Neuronal stem cell (in vitro differentiated cells): Measurements from ENCODE around the gene COQ5.
A peak's percentile ranks its signal among the peaks of the same experiment; 100 is the strongest.

Experiments used
- DNase-seq: peaks from one replicate; pipeline ENCODE4 v3.0.0-alpha.2; 2013; ENCODE audit warnings: low spot score
- H2AFZ ChIP-seq: one replicate; pipeline ENCODE4 v1.6.1; 2013; ENCODE audit warnings: mild to moderate bottlenecking, low read length, inconsistent platforms
- H2AK5ac ChIP-seq: 2 replicates; pipeline ENCODE4 v1.6.1; 2013; ENCODE audit warnings: low read depth, mild to moderate bottlenecking, inconsistent platforms, low read length, moderate library complexity, mixed read lengths
- H2BK120ac ChIP-seq: 2 replicates; pipeline ENCODE4 v1.6.1; 2013; ENCODE audit warnings: low read depth, mild to moderate bottlenecking, inconsistent platforms, low read length, moderate library complexity, mixed read lengths
- H2BK12ac ChIP-seq: one replicate; pipeline ENCODE4 v1.6.1; 2013; ENCODE audit warnings: low read length, inconsistent platforms
- H2BK15ac ChIP-seq: 2 replicates; pipeline ENCODE4 v1.6.1; 2013; ENCODE audit warnings: mild to moderate bottlenecking, low read length, inconsistent platforms, mixed read lengths
- H2BK5ac ChIP-seq: one replicate; pipeline ENCODE4 v1.6.1; 2013; ENCODE audit warnings: inconsistent platforms, mild to moderate bottlenecking, low read length, moderate library complexity
- H3K14ac ChIP-seq: one replicate; pipeline ENCODE4 v1.6.1; 2013; ENCODE audit warnings: low read length, inconsistent platforms
- H3K18ac ChIP-seq: 2 replicates; pipeline ENCODE4 v1.6.1; 2013; ENCODE audit warnings: low read length, inconsistent platforms
- H3K23ac ChIP-seq: 2 replicates; pipeline ENCODE4 v1.6.1; 2013; ENCODE audit warnings: low read depth, mild to moderate bottlenecking, mixed read lengths, low read length, inconsistent platforms; ENCODE audit not compliant: poor library complexity
- H3K27ac ChIP-seq: replicated peaks from 3 replicates; pipeline ENCODE4 v1.5.1; 2013; ENCODE audit warnings: low read length, inconsistent platforms
- H3K27me3 ChIP-seq, 3 experiments: 2 replicates each; pipeline ENCODE4 v1.6.1; 2013; ENCODE audit warnings: low read length in 3 of 3, mild to moderate bottlenecking in 2 of 3, inconsistent platforms in 1 of 3, low read depth in 1 of 3, mixed read lengths in 1 of 3, moderate library complexity in 1 of 3; ENCODE audit not compliant: control insufficient read depth in 3 of 3, insufficient read depth in 3 of 3
- H3K36me3 ChIP-seq, 2 donors: replicated peaks in 1 of 2; 2 replicates each; pipeline ENCODE4 v1.6.1; 2013; ENCODE audit warnings: low read length in 2 of 2; ENCODE audit not compliant: control insufficient read depth in 2 of 2, insufficient read depth in 2 of 2
- H3K4ac ChIP-seq: 2 replicates; pipeline ENCODE4 v1.6.1; 2013; ENCODE audit warnings: inconsistent platforms, mild to moderate bottlenecking, low read length, moderate library complexity
- H3K4me1 ChIP-seq, 2 donors: 1 replicate in 1 of 2; 2 replicates in 1 of 2; pipeline ENCODE4 v1.6.1; 2013; ENCODE audit warnings: low read length in 2 of 2, low read depth in 1 of 2; ENCODE audit not compliant: control insufficient read depth in 2 of 2, insufficient read depth in 1 of 2
- H3K4me2 ChIP-seq: one replicate; pipeline ENCODE4 v1.6.1; 2013; ENCODE audit warnings: mild to moderate bottlenecking, low read length, inconsistent platforms; ENCODE audit not compliant: insufficient read depth, poor library complexity, severe bottlenecking
- H3K4me3 ChIP-seq, 2 donors: 2 replicates each; pipeline ENCODE4 v1.5.1; 2013; ENCODE audit warnings: low read length in 2 of 2, mild to moderate bottlenecking in 2 of 2, inconsistent platforms in 1 of 2, moderate library complexity in 1 of 2
- H3K79me1 ChIP-seq: one replicate; pipeline ENCODE4 v1.6.1; 2013; ENCODE audit warnings: low read depth, mild to moderate bottlenecking, inconsistent platforms, low read length, moderate library complexity
- H3K9ac ChIP-seq: one replicate; pipeline ENCODE4 v1.6.1; 2013; ENCODE audit warnings: mild to moderate bottlenecking, low read depth, low read length, inconsistent platforms; ENCODE audit not compliant: poor library complexity
- H3K9me3 ChIP-seq, 2 donors: replicated peaks in 1 of 2; 2 replicates each; pipeline versions ENCODE3 to v1.6.1; 2013; ENCODE audit warnings: low read length in 2 of 2, mild to moderate bottlenecking in 2 of 2, inconsistent platforms in 1 of 2, low read depth in 1 of 2, mixed read lengths in 1 of 2, moderate library complexity in 1 of 2; ENCODE audit not compliant: control insufficient read depth in 2 of 2, insufficient read depth in 1 of 2
- H4K8ac ChIP-seq: one replicate; pipeline ENCODE4 v1.6.1; 2013; ENCODE audit warnings: low read depth, mild to moderate bottlenecking, inconsistent platforms, low read length, moderate library complexity
- H4K91ac ChIP-seq: one replicate; pipeline ENCODE4 v1.6.1; 2013; ENCODE audit warnings: low read length, low read depth, mild to moderate bottlenecking, inconsistent platforms; ENCODE audit not compliant: poor library complexity
- WGBS, 2 donors: extraction: QIAGEN DNeasy Blood & Tissue Kit; methylation state at CpG; one replicate each; pipeline ENCODE4 v1.1.7; 2013; ENCODE audit warnings: missing lambda C conversion rate in 2 of 2, mixed read lengths in 1 of 2; ENCODE audit not compliant: insufficient read length in 2 of 2, insufficient replicate concordance in 1 of 2; ENCODE audit errors: extremely low coverage in 2 of 2; 5-methylcytosine and 5-hydroxymethylcytosine counted together

COQ5 gene

GRCh38 chr12:120470150-120470784 lies 58.7 kb downstream of the COQ5 start:
- Histone ChIP-seq H2BK5ac (peak overlapping the region; percentile 98), H3K4me2 (peak overlapping the region; percentile 74), H2BK12ac (no peak overlapping the region), H3K14ac (peak overlapping the region; percentile 90), H3K4ac (no peak overlapping the region), H2AFZ (peak overlapping the region; percentile 96), H3K27ac (peak overlapping the region; percentile 18), H3K4me3 (peak overlapping the region; percentile 96 to 99), H2BK15ac (no peak overlapping the region), H3K18ac (peak overlapping the region; percentile 96), H3K9ac (peak overlapping the region; percentile 96), H3K79me1 (peaks cover 3% of the 10 kb centered on the region), H3K4me1 (peaks cover 2 to 16% of the 10 kb centered on the region in 2 donors), H3K27me3 (peaks cover 0 to 2% (median 0%) of the 10 kb centered on the region in 3 experiments), H2BK120ac (no peak overlapping the region), H3K36me3 (peaks cover 10 to 25% of the 10 kb centered on the region in 2 donors), H3K9me3 (no peaks in the 10 kb centered on the region), H4K91ac (no peak overlapping the region), H3K23ac (peak overlapping the region; percentile 100), H4K8ac (no peak overlapping the region), H2AK5ac (peak overlapping the region; percentile 77)
- no CpG with 5 or more reads among the region's 26 CpGs for WGBS, 2 donors
- peak; percentile 29 for DNase-seq

- Histone ChIP-seq H3K4ac (peak within 1 kb of the TSS; percentile 91), H3K4me2 (peak within 1 kb of the TSS; percentile 74), H2AFZ (peak within 1 kb of the TSS; percentile 96), H3K36me3 (peaks cover 15 to 32% of the 10 kb centered on the region in 2 donors), H3K4me1 (peaks cover 2 to 12% of the 10 kb centered on the region in 2 donors), H3K18ac (peak within 1 kb of the TSS; percentile 100), H3K9ac (peak within 1 kb of the TSS; percentile 100), H3K27ac (peak within 1 kb of the TSS; percentile 95), H2BK15ac (no peak within 1 kb of the TSS), H4K8ac (peak within 1 kb of the TSS; percentile 100), H2BK5ac (peak within 1 kb of the TSS; percentile 98), H3K79me1 (peaks cover 3% of the 10 kb centered on the region), H3K14ac (peak within 1 kb of the TSS; percentile 90), H2BK12ac (peak within 1 kb of the TSS; percentile 94), H3K4me3 (peak within 1 kb of the TSS; percentile 96 to 99), H4K91ac (peak within 1 kb of the TSS; percentile 77), H2AK5ac (peak within 1 kb of the TSS; percentile 99), H3K23ac (peak within 1 kb of the TSS; percentile 100), H3K27me3 (peaks cover 0 to under 1% (median 0%) of the 10 kb centered on the region in 3 experiments), H3K9me3 (no peaks in the 10 kb centered on the region), H2BK120ac (no peak within 1 kb of the TSS)
- DNase-seq: peak; percentile 96
- WGBS, 2 donors: no CpG with 5 or more reads among the region's 88 CpGs
Observed at GRCh38 chr12:120469450-120470149, 59.4 kb downstream of the COQ5 start, which contains the start of gene SRSF9. TSS of gene SRSF9 (minus strand) at chr12:120469748. CDS start at chr12:120469609, 139 bp downstream.

- peak overlapping the region; percentile 96 for H2AFZ ChIP-seq
Observed at GRCh38 chr12:120468821-120469449, 60.0 kb downstream of the COQ5 start.

More at GRCh38 chr12:120468821-120469449, 60.0 kb downstream of the COQ5 start:
- Histone ChIP-seq H3K4ac (peak overlapping the region; percentile 91), H3K4me2 (peak overlapping the region; percentile 68), H3K79me1 (peaks cover 3% of the 10 kb centered on the region), H3K9me3 (no peaks in the 10 kb centered on the region), H2BK15ac (no peak overlapping the region), H3K27ac (peak overlapping the region; percentile 95), H3K4me1 (peaks cover 2 to 10% of the 10 kb centered on the region in 2 donors), H3K23ac (peak overlapping the region; percentile 100), H2BK5ac (peak overlapping the region; percentile 98), H3K36me3 (peaks cover 19 to 39% of the 10 kb centered on the region in 2 donors), H3K4me3 (peak overlapping the region; percentile 96 to 99), H3K18ac (peak overlapping the region; percentile 100), H2BK120ac (no peak overlapping the region), H2BK12ac (peak overlapping the region; percentile 94), H3K14ac (peak overlapping the region; percentile 73), H4K91ac (peak overlapping the region; percentile 77), H3K9ac (peak overlapping the region; percentile 100), H4K8ac (peak overlapping the region; percentile 100), H2AK5ac (peak overlapping the region; percentile 99), H3K27me3 (no peaks in the 10 kb centered on the region)
- WGBS, 2 donors: no CpG with 5 or more reads among the region's 57 CpGs
- peak; percentile 40 for DNase-seq
